Choroid plexus epithelial cell (primary cell): ENCODE data around the gene DDX59.

Experiments used
- DNase-seq: peaks from one replicate; pipeline ENCODE4 v3.0.0-alpha.2; 2010; ENCODE audit warnings: low read depth
- H3K4me3 ChIP-seq: 2 replicates; pipeline ENCODE4 v1.5.1; 2011; ENCODE audit warnings: low read depth, mild to moderate bottlenecking, control low read depth, low read length, moderate library complexity
- CTCF ChIP-seq: conservative IDR thresholded peaks from 2 replicates; pipeline ENCODE4 v1.5.1; 2011; ENCODE audit warnings: low read depth, mild to moderate bottlenecking, control low read depth, inconsistent platforms, low read length, moderate library complexity

Gene DDX59

GRCh38 chr1:200673952-200674823 lies 4.5 kb upstream of the DDX59 start:
- TF ChIP-seq CTCF = no peak
- DNase-seq = peak; percentile 73
- no peak overlapping the region for H3K4me3 ChIP-seq

GRCh38 chr1:200671235-200671786 lies 1.6 kb upstream of the DDX59 start:
- no peak overlapping the region for H3K4me3 ChIP-seq
- TF ChIP-seq CTCF = no peak
- DNase-seq = no peak

GRCh38 chr1:200670242-200671118 lies 773 bp upstream of the DDX59 start:
- TF ChIP-seq CTCF = no peak
- peak overlapping the region; percentile 66 for H3K4me3 ChIP-seq
- DNase-seq = peak; percentile 78

GRCh38 chr1:200668514-200669313 lies 993 bp downstream of the DDX59 start:
- H3K4me3 ChIP-seq = peak overlapping the region; percentile 66
- no peak for DNase-seq
- no peak for TF ChIP-seq CTCF

- TF ChIP-seq CTCF = no peak
- no peak overlapping the region for H3K4me3 ChIP-seq
- DNase-seq = no peak
These were observed 3.4 kb downstream of the DDX59 start for GRCh38 chr1:200666309-200666708.

GRCh38 chr1:200665861-200666260 lies 3.8 kb downstream of the DDX59 start:
- no peak for DNase-seq
- no peak for TF ChIP-seq CTCF
- no peak overlapping the region for H3K4me3 ChIP-seq
